Eye (tissue), 1 donor: Measurements from ENCODE around the gene NANP.
"Not testable (repeated sequence)": the region's sequence is repeated elsewhere in the genome, so short reads cannot be mapped to it uniquely, and the experiment has no call there.

Source experiments
- DNase-seq: peaks from one replicate; pipeline ENCODE4 v3.0.0-alpha.2; 2015

Gene NANP

DNA sequence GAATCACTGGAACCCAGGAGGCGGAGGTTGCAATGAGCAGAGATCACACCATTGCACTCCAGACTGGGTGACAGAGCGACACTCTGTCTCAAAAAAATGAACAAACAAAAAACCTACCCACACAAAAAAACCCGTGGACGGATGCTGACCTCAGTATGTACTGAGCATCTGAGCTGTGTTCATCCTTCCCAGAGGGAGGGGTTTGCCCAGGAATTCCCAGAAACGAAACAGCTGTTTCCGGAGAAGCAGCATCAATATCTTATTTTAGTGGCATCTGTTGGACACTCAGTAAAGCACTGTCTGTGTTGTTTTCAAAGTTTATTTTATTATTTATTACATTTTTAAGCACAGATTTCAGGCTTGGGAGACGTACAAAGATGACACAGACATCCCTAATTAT lies 18.7 kb downstream of the NANP start:
- DNase-seq = no peak

DNA sequence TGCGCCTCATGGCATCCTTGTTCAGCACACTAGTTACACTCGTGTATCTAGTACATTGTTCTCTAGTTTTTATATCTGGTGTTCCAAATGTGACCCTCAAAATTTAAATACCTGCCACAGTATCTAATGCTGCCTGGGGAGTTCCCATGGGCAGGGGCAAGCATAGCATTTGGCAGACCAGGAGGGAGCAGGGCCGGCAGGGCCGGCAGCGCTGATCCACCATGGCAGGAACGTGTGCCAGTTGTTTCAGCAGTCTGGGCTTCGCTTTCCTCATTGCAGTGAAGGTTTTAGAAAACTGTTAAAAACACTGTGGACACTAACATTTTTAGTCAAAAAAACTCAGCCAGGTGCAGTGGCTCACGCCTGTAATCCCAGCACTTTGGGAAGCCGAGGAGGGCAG lies 19.2 kb downstream of the NANP start:
- no peak for DNase-seq

DNA sequence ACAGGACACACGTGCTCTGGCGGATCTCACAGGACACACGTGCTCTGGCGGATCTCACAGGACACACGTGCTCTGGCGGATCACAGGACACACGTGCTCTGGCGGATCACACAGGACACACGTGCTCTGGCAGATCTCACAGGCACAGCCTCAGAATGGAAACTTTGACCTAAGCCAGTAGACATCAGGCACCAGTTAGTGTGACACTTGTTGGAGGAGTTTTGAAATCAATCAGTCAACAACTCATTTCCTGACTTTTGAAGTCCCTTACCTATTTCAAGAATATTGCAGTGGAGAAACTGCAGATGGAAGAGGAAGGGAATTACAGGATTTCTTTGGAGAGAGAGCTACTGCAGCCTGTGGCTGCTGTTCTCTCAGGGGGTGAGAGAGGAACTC lies 20.9 kb downstream of the NANP start:
- DNase-seq = not testable (repeated sequence)

DNA sequence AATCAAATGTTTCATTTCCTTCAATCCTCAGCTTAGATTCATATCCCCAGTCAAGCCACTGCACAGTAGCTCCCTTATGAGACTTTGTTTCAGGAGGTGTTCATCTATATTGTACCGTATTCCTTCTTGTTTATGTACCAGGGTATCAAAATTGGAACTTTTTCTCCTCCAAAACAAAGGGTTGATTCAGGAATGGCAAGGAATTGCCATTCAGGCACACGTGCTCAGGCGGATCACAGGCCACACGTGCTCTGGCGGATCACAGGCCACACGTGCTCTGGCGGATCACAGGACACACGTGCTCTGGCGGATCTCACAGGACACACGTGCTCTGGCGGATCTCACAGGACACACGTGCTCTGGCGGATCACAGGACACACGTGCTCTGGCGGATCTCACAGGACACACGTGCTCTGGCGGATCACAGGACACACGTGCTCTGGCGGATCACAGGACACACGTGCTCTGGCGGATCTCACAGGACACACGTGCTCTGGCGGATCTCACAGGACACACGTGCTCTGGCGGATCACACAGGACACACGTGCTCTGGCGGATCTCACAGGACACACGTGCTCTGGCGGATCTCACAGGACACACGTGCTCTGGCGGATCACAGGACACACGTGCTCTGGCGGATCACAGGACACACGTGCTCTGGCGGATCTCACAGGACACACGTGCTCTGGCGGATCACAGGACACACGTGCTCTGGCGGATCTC lies 21.5 kb downstream of the NANP start:
- DNase-seq = not testable (repeated sequence)

DNA sequence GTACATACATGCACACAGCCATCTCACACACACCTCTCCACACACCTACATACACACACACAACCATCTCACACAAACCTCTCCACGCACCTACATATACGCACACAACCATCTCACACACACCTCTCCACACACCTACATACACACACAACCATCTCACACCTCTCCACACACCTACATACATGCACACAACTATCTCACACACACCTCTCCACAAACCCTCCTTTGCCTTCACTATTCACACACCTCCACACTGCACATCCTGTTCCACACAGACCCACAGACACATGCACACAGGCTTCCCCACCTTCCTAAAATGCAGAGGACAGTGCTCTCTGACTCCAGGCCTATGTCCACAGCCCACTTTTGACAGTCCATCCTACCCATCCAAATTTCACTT lies 22.2 kb downstream of the NANP start:
- no peak for DNase-seq

DNA sequence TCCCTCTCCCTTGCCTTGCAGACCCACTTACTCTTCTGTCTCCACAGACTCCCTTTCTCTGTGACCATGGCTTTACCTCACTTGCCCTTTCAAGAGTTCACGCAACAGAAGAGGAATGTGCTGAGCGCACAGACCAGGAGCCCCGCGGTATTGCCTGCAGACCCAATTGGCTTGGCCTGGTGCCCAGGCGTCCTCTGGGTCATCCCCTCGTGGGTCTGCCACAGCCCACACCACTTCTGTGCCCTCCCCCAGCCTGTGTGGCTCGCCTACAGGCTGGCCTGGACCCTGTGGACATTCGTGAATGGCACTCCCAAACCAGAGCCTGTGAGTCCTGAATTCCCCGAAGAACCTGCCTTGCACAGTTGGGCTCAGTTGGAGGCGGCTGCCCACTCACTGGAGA lies 23.2 kb downstream of the NANP start:
- no peak for DNase-seq

DNA sequence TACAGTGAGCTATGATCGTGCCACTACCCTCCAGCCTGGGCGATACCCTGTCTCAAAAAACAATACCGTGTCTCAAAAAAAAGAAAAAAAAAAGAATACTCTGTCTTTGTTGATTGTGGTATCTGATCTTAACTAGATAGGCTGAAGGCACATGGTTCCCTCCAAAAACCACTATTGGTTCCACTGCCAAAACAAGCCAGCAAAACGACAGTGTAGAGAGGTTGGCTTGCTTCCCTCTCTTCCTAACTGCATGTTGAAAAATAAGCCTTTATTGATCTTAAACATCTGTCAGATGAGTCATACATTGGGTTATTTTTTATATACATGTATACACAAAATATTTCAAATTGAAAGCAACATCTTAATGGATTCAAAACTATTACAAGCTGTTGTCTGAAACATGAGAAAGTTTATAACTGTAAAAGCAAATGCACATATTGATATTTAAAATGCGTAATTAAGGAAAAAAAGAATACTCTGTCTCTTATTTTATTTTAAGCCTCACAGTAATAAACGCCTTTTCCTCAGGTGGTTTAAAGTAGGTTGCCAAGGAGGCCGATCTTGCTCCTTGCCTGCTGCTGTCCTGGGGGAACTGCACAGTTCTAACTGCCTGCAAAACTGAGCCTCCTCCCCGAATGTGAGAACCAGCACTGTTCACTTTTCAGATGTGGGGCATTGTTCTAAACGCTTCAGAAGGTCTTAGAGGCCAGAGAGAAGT lies 31.5 kb downstream of the NANP start:
- peak; percentile 20 for DNase-seq

DNA sequence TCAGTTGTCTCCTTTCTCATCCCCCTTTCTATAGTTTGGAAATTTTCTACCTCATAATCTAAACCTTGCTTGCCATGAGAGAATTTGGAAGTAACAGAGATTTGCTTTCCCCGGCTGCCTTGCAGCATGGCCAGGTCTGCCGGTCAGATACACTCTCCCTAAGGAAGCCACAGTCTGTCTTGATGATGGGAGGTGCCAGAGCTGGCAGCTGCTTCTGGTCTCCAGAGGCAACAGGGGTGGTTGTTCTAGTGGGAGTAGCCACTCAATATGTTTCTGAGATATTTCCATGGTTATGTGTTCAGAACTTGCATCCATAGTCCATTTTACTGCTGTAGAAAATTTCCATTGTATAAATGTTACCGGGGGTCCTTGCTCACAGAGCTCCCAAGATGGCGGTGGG lies 33.0 kb downstream of the NANP start:
- not testable (repeated sequence) for DNase-seq

DNA sequence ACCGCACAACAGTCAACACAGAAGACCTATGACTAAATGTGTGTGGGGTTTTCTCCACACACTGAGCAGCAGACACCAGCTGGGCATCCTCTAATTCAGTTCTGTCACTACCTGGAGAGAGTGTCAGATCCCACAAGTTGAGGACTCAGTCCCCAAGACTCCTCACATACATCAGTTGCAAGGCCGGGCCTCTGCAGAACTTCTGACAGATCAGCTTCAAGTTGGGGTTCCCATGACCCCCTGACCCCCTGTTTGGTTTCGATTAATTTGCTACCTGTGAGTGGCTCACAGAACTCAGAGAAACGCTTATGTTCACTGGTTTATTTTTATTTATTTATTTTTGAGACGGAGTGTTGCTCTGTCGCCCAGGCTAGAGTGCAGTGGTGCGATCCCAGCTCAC lies 35.3 kb downstream of the NANP start:
- DNase-seq = no peak

DNA sequence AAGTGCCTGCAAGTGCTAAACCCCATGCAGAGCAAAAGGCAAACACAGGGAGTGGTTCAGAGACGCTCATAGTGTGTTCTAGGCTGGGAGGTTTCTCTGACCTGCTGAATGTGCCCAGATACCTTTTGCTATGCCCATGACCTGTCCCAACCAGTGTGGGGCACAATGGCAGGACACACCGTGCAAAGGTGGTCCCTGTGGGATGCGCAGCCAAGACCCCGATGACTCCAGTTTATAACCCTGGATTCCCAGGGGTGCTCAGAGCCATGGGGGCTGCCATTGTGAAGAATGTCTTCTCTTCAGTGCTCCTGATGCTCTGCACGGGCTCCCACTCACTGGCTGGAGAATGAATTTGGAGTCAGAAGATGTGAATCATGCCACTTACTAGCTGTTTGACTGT lies 36.3 kb downstream of the NANP start:
- no peak for DNase-seq

DNA sequence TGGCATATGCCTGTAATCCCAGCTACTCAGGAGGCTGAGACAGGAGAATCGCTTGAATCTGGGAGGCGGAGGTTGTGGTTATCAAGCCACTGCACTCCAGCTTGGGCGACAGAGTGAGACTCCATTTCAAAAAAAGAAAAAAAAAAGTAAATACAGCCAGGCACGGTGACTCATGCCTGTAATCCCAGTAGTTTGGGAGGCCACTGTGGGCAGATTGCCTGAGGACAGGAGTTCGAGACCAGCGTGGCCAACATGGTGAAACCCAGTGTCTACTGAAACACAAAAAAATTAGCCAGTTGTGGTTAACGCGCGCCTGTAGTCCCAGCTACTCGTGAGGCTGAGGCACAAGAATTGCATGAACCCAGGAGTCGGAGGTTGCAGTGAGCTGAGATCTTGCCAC lies 36.9 kb downstream of the NANP start:
- no peak for DNase-seq

DNA sequence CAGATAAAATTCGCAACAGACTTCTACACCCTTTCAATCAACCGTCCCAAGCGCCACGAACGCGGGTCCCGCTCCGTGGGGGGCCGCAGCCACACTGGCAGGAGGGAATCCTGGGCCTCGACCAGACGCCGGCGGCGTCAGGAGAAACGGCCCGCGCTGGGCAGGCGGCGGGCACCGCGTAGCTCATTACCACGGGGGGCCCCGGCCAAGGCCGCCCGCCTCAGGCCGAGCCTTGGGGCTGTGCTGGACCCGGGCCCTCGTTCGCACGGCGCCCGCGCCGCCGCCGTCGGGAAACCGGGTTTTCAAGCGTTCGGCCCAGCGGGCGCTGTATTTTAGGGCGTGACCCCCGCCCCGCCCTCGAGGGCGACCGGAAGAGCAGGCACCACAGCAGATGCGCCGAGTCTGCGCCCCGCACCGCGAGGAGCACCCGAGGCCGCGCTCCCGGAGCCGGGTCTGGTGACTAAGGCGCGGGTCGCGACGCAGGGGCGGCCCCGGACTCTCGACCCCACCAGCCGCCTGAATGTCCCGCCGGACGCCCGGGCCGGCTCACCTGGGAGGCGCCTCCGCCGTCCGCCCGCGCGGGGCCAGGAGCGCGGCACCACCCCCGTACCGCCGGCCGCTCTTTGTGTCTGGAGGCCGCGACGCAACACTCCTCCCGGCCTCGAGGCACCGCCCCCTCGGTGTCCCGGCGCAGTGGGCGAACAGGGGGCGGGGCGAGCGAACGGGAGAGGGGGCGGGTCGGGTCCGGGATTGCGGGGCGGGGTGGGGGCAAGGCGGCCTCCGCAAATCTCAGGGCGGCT lies 38.7 kb downstream of the NANP start, which contains the start of gene NINL:
Gene NINL, minus strand, starts transcription at position 627 of the 800 bp plus-strand sequence. CDS start 58,944 bp downstream, outside the sequence.
- peak; percentile 85 for DNase-seq

DNA sequence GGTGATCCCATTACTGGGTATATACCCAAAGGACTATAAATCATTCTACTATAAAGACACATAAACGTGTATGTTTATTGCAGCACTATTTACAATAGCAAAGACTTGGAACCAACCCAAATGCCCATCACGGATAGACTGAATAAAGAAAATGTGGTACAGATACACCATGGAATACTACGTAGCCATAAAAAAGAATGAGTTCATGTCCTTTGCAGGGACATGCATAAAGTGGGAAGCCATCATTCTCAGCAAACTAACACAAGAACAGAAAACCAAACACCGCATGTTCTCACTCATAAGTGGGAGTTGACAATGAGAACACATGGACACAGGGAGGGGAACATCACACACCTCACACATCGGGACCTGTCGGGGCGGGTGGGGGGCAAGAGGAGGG lies 40.2 kb downstream of the NANP start:
- not testable (repeated sequence) for DNase-seq

DNA sequence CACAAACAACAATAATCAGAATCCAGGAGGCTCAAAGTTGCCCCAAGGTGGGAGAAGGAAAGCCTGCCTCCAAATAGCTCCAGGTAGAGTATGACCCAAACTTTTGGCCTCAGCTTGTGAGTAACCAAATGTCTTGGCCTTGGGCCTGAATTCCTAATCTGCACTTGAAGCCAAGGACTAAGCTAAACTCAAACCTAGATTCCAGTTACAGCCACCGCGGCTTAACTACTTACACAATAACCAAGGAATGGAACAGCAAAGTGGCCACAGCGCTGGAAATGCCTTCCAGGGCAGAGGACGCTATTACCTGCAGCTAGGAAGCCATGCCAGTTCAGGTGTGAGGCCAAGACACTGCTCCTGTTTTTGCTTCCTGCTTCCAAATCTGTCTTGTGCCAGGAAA lies 43.1 kb downstream of the NANP start:
- no peak for DNase-seq

DNA sequence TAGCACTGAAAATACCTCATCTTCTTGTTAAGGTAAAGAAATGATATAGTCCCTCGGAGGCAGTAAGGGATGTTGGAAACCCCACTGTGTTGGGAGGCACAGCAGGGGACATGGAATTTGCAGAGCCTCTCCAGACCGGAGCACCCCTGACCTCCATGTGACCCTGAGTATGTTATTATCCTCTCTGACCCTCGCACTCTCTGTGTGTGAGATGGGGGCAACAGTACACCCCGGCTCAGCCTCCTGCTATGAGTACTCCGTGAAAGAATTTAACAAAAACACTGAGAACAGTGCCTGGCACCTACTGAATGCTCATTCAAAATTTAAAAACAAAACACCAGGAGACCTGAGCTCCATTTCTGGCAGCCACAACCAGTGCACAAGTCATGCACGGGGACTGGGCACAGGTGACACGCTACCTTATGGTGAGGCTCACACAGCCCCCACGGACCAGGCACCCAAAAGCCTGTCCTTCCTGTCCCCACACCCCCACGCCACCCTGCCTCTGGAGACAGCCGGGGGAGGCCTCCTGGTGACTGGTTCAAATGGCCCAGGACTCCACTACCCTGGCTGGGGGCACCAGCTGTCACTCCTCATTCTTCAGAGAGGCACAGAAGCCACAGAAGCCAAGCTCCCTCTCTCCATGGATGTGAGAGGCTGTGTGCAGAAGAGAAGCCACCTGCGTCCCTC lies 44.6 kb downstream of the NANP start:
- DNase-seq = peak; percentile 74

DNA sequence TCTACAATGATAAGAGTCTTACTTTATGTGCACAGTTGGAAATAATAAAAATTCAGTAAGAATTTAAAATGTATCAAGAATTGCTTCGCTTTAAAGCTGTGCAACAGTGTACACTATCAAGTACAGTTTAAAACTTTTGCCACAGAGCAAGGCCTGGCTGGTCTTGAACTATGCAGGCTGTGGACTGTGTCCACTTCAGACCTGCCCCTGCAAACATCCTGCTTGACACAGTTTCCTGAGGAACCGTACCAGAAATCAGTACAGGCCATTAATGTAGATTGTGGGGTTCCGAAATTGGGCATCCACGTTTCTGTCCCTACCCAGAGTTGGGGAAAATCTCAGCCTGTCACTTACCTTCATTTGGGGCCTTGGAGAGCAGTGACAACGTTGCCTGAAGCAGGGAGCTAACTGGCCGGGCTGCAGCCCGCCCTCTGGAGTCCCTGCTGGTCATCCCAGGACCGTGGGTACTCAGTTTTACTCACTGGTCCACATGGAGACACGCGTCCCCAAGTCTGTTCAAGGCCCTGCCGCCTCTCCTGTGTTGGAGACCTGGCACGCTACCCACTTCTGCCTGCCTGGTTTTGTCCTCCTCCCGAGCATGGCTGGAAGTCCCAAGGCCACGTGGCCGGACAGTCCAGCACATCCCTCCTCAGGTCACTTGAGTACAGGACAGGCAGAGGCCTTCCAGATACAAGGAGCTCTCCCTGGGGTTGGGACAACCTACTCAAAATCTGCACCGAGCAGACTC lies 46.9 kb downstream of the NANP start:
- DNase-seq = no peak

DNA sequence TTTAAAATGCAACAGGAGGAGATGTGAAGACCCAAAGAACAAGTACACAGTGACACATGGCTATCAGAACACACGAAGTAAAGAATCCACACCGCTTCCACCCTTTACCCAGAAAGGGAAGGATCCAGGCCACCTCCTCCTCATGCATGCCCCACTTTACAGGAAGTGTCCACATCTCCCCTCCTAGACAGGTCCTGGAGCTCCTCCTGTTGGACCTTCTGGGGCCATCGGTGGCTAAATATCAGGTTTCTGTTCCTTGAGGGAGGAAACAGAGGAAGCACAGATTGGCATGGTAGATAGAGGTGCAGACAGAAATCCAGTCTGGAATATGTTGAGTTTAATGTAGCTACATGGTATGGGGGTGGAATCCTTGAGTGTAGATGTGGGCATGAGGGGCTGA lies 49.4 kb downstream of the NANP start:
- no peak for DNase-seq

DNA sequence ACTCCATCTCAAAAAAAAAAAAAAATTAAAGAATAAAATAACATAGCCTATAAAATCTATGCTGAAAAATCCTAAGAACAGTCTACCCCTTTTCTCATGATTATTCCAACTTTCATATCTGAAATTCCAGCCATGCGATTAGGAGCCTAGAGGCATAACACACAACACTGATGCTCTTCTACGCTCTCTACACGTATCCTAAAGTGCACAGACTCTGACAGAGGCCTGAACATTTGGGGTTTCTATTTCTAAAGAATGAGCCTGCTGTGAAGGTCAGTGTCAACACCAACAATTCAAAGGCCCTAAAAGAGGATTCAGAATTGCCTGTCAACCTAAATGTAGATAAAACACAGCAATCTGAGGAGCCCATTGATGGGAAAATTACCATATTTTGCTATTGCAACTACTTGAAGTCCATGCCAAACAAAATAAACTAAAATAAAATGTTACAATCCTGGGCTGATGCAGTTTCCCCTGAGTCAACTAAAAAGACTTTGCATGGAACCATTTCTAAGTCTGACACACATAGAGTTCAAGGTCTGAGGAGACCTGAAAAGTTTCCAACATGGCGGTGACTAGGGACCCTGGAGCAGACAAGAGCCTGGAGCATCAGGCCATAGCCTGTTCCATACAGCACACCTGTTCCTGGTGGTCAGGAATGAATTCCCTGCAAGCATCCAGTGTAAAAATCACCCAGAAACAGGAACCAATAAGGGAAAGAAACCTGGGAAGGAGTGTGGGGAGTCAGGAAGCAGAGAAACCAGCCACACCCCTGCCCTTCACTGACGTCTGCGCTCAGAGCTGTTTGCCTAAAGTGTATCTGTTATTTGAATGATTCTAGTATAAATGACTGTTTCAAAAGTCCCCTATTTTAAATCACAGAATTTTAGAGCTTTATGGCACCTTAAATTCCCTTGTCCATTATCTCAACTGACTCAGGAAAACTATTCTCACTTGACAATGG lies 50.2 kb downstream of the NANP start:
- no peak for DNase-seq

DNA sequence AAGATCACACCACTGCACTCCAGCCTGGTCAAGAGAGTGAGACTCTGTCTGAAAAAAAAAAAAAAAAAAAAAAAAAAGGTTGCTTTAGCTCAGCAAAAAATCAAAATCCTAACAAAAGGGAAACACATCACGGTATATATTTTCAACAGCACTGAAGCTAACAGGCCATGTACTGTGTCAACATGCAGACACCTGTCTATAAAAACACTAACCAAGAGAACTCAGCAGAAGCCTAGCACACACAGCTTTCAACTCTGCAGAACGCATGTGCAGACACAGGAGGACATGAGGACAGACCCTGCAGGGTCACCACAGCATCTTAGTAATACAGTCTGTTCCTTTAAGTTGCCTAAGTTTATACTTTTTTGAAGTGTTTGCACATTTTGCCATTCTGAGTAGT lies 52.0 kb downstream of the NANP start:
- no peak for DNase-seq

DNA sequence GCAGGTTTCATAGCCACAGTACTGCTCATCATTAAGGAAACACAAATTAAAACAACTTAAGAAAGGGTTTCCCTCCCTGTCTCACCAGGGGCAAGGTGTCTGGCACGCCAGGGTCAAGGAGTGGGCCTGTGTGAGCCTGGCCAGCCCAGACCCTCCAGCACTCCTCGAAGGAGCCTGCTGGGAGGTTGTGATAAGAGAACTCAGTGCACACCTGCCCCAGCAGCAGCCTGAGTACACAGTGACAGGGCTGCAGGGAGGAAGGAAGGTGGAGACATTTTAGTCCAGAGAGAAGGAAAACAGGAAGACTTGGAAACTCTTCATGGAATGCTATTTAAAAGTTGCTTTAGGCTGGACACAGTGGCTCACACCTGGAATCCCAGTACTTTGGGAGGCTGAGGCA lies 52.6 kb downstream of the NANP start:
- no peak for DNase-seq

DNA sequence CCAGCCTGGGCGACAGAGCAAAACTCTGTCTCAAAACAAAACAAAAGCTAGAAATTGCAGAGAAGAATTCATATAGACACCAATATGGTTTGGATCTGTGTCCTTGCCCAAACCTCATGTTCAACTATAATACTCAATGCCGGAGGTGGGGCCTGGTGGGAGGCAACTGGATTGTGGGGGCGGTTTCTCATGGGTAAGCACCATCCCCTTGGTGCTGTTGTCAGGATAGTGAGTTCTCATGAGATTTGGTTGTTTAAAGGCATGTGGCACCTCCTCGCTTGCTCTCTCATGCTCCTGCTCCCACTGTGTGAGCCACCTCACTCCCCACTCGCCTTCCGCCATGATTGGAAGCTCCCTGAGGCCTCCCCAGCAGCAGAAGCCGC lies 53.7 kb downstream of the NANP start:
- no peak for DNase-seq
